NCI-H2227 treated with DMSO at 0.1 percent for 48 hours (cell line): ENCODE results near the gene SCAF8.
A peak's percentile ranks its signal among the peaks of the same experiment; 100 is the strongest.
"Not testable (repeated sequence)": the region's sequence is repeated elsewhere in the genome, so short reads cannot be mapped to it uniquely, and the experiment has no call there.

ENCODE experiments used
- DNase-seq: peaks from one replicate; lab custom pipeline; 2025; lab: John Stamatoyannopoulos, UW

The SCAF8 gene

GRCh38 chr6:154733183-154733625, at the start of gene SCAF8:
Gene SCAF8, plus strand, starts transcription at chr6:154733416. Its CDS starts 485 bp downstream, at chr6:154733901.
- DNase-seq: peak; percentile 65

GRCh38 chr6:154683756-154684523, 49.3 kb upstream of the SCAF8 start:
- DNase-seq: no peak

- DNase-seq: no peak
Observed at GRCh38 chr6:154686162-154686561, 47.1 kb upstream of the SCAF8 start.

- no peak for DNase-seq
Observed at GRCh38 chr6:154689493-154690255, 43.5 kb upstream of the SCAF8 start.

- no peak for DNase-seq
Observed at GRCh38 chr6:154690857-154691256, 42.4 kb upstream of the SCAF8 start.

- no peak for DNase-seq
Observed at GRCh38 chr6:154696661-154697060, 36.6 kb upstream of the SCAF8 start.

GRCh38 chr6:154703124-154703523, 30.1 kb upstream of the SCAF8 start:
- no peak for DNase-seq

- DNase-seq: no peak
Observed at GRCh38 chr6:154705471-154706113, 27.6 kb upstream of the SCAF8 start.

- no peak for DNase-seq
Observed at GRCh38 chr6:154706389-154706788, 26.8 kb upstream of the SCAF8 start.

- no peak for DNase-seq
Observed at GRCh38 chr6:154709621-154710020, 23.6 kb upstream of the SCAF8 start.

- no peak for DNase-seq
Observed at GRCh38 chr6:154710689-154711088, 22.5 kb upstream of the SCAF8 start.

- no peak for DNase-seq
Observed at GRCh38 chr6:154715446-154715845, 17.8 kb upstream of the SCAF8 start.

GRCh38 chr6:154716350-154716749, 16.9 kb upstream of the SCAF8 start:
- not testable (repeated sequence) for DNase-seq

GRCh38 chr6:154719433-154719832, 13.8 kb upstream of the SCAF8 start:
- no peak for DNase-seq

- DNase-seq: no peak
Observed at GRCh38 chr6:154719854-154720253, 13.4 kb upstream of the SCAF8 start.

- no peak for DNase-seq
Observed at GRCh38 chr6:154721460-154721859, 11.8 kb upstream of the SCAF8 start.

GRCh38 chr6:154726887-154727286, 6.3 kb upstream of the SCAF8 start:
- DNase-seq: no peak

- DNase-seq: no peak
Observed at GRCh38 chr6:154731296-154732218, 1.7 kb upstream of the SCAF8 start.

- DNase-seq: peak; percentile 58
Observed at GRCh38 chr6:154732538-154733182, 556 bp upstream of the SCAF8 start.

- DNase-seq: peak; percentile 63
Observed at GRCh38 chr6:154733626-154734382, 588 bp downstream of the SCAF8 start.
